Activated CD4-positive, alpha-beta T cell treated with anti-CD3 and anti-CD28 coated beads for 48 hours (primary cell): ENCODE data around the gene PRELP.
A peak's percentile ranks its signal among the peaks of the same experiment; 100 is the strongest.
"Not testable (repeated sequence)": the region's sequence is repeated elsewhere in the genome, so short reads cannot be mapped to it uniquely, and the experiment has no call there.

ENCODE experiments used
- DNase-seq: peaks from one replicate; pipeline ENCODE4 v3.0.0-alpha.2; 2020

The PRELP gene

DNA sequence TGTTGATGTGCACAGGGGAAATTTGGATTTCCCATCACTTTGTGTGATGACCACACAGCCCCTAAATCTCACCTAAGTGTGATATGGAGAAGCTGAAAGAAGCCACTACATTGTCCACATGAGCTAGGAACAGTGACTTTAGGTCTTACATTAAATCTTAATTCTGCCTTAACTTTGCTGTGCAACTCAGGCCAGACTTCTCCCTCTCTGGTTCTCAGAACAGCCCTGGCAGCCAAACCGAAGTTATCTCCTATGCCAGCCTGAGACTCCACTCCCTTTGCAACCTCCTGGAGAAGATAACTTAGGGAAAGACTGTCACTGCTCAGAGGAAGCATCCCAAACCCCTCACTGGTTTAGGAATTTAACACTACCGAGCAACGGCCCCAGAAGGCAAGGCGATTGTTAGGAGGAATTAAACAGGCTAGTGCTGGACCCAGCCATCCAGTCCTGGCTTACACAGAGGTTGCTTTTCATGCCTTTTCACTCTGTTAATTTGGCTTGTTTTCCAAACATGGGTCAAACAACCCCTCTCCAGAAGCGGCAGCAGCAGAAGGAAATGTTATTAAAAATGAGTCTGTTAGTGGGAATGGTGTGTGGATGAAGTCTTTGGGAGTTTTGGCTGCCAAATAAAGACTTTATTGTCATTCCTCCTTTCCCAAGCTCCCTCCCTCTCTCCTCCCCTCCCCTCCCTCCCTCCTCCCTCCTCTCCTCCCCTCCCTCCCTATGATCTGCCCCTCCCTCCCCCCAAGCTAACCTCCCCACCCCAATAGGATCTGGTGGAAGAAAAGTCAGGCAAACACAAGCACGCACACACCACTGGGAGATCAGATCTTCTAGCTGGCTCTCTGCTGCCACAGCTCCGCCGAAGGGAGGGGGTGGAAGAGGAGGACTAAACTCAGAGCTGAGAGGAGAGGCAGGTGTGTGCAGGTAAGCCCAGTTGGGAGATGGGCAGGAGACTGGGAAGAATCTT, at the start of gene PRELP:
Gene PRELP (plus strand): TSS at position 795 of the 970 bp plus-strand sequence. CDS start 7,379 bp downstream, outside the sequence.
- no peak for DNase-seq

- DNase-seq: no peak
These were observed 49.2 kb upstream of the PRELP start for GRCh38 chr1:203426366-203426765.

DNA sequence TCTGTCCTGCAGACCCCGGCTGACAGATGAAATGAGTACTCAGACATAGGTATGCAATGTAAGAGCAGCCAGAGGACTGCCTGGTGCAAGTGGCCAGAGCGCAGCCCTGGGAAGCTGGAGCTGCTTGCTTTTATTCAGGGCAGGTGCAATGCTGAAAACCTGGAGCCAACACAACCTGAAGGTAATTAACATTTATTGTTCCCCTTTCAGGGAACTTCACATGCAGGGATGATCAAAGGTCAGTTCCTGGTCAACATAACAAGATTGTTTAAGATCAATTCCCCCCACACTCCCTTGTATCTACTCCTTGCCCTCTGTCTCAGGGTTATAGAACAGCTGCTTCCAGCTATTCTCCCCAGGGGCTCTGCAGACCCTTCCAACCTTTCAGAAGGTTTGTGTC, 48.7 kb upstream of the PRELP start:
- DNase-seq: no peak

GRCh38 chr1:203427451-203427850, 48.2 kb upstream of the PRELP start:
- DNase-seq: no peak

GRCh38 chr1:203428981-203429599, 46.5 kb upstream of the PRELP start:
- no peak for DNase-seq

GRCh38 chr1:203435615-203436014, 40.0 kb upstream of the PRELP start:
- no peak for DNase-seq

DNA sequence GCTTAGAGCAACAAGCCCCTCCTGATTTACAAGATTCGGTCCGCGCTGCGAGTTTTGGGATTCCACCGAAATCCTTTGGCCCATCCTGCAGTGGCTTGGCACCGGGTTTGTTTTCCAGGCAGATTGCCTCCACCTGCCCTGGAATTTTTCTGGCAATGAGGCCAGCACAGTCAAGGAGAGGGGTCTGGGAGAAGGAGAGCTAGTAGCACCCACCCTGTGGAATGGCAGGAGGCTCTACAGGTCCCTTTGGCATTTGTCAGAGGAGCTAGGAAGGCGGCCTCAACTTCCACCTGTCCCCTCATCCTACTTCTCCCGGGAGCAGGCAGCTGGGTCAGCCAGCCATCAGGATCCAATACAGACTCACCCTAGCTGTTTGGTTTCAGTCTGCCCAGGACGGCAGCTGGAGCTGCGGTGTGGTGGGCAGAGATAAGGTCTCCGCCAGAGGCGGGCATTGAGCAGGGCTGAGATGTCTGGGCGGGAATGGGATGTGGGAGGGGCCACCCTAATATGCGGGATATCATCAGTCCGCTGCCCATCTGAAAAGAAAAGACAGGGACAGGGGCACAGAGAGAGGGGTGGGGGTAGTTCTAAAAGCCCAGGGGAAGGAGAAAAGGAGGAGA, 37.8 kb upstream of the PRELP start:
- DNase-seq: no peak

- DNase-seq: no peak
These were observed 36.4 kb upstream of the PRELP start for GRCh38 chr1:203439131-203439730.

GRCh38 chr1:203440771-203441170, 34.8 kb upstream of the PRELP start:
- peak; percentile 9 for DNase-seq

GRCh38 chr1:203441766-203442165, 33.8 kb upstream of the PRELP start:
- no peak for DNase-seq

GRCh38 chr1:203442821-203443220, 32.8 kb upstream of the PRELP start:
- DNase-seq: no peak

DNA sequence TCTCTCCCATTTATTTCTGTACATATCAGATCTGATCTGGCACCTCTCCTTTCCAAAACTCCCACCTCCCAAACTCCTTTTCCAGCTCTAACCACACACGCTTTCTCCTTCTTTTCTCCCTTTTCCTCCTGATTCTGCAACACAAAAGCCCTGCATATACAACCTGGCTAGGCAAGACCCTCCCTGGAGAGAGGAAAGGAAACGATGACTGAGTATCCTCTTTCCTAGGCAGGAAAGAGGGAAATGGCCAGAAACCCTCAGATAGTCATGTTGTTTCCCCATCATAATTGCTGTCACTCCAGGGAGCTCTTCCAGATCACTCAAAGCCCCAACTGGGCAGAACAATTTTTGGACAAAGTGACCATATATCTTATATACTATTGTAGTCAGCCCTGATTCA, 32.3 kb upstream of the PRELP start:
- DNase-seq: no peak

GRCh38 chr1:203444171-203444576, 31.4 kb upstream of the PRELP start:
- no peak for DNase-seq

GRCh38 chr1:203447151-203447550, 28.5 kb upstream of the PRELP start:
- no peak for DNase-seq

DNA sequence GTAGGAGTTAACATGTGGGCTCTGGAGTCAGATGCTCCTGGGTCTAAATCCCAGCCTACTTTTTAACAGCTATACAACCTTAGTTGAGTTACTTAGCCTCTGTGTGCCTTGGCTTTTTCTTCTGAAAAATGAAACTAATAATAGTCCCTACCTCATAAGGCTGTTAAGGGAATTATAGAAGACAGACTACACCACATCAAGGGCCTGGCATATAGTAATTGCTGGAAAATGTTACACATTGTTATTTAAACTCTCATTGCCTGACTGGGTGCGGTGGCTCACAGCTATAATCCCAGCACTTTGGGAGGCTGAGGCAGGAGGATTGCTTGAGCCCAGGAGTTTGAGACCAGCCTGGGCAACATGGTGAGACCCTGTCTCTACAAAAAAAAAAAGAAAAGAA, 28.0 kb upstream of the PRELP start:
- DNase-seq: not testable (repeated sequence)

GRCh38 chr1:203448521-203449061, 27.0 kb upstream of the PRELP start:
- no peak for DNase-seq

- DNase-seq: no peak
These were observed 25.6 kb upstream of the PRELP start for GRCh38 chr1:203450001-203450400.

GRCh38 chr1:203450479-203451149, 25.0 kb upstream of the PRELP start:
- no peak for DNase-seq

- no peak for DNase-seq
These were observed 23.5 kb upstream of the PRELP start for GRCh38 chr1:203451836-203452784.

DNA sequence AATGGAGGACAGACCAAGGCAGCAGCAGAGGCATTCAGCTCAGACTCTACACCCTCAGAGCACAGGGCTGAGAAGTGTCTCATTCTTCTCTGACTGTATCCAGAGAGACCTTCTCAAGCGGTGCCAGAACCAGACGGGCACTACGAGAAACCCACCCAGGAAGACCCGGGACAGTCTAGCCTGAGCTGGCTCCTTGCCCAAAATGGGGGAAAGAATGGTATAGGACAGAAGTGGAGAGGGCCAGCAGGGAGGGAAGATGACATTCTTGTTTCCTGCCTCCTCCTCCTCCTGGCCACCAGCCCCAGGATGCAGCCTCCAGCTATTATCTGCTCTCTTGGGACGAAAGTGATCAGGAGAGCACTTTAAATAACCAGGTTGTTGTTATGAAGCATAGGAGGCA, 22.6 kb upstream of the PRELP start:
- no peak for DNase-seq

DNA sequence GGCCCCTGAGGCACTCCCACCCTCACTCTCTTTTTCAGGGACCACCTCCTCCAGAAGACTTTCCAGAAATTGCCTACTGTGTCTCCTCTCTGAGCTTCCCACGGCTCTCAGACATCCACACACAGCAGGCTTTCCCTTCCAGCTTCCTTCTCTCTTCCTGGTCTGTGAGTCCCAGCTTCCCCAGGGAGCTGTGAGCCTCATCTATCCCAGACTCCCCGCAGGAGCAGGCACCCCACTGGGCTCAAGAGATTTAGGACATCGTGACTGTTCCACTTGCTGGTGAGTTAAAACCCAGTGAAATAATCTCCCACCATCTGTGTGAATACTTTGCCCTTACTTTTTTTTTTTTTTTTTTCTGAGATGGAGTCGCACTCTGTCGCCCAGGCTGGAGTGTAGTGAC, 22.0 kb upstream of the PRELP start:
- DNase-seq: no peak
